HG03469 (cell line): ENCODE measurements around the gene SLC27A4.

Experiments
- ATAC-seq: cut with Tn5 transposase; IDR thresholded peaks from one replicate; pipeline ENCODE4 v1.9.1; 2021; ENCODE audit warnings: mild to moderate bottlenecking, moderate library complexity, moderate number of reproducible peaks; ENCODE audit not compliant: unreplicated experiment

SLC27A4 gene

GRCh38 chr9:128361986-128362646 lies 21.8 kb downstream of the SLC27A4 start:
- ATAC-seq, result no peak

GRCh38 chr9:128362774-128363173 lies 22.4 kb downstream of the SLC27A4 start:
- no peak for ATAC-seq

GRCh38 chr9:128365525-128365924 lies 25.2 kb downstream of the SLC27A4 start:
- ATAC-seq, result no peak

GRCh38 chr9:128369024-128369706 lies 28.8 kb downstream of the SLC27A4 start:
- no peak for ATAC-seq

GRCh38 chr9:128370367-128370751 lies 30.0 kb downstream of the SLC27A4 start:
- no peak for ATAC-seq

- peak; percentile 69 for ATAC-seq
Measured at GRCh38 chr9:128370752-128371629, 30.7 kb downstream of the SLC27A4 start, which contains the start of gene URM1. Gene URM1 (plus strand): TSS chr9:128371374. CDS start chr9:128371381, 7 bp downstream.

- no peak for ATAC-seq
Measured at GRCh38 chr9:128371630-128372117, 31.3 kb downstream of the SLC27A4 start.

- ATAC-seq, result no peak
Measured at GRCh38 chr9:128372188-128372641, 31.9 kb downstream of the SLC27A4 start.

- ATAC-seq, result no peak
Measured at GRCh38 chr9:128372784-128373183, 32.5 kb downstream of the SLC27A4 start.

- ATAC-seq, result no peak
Measured at GRCh38 chr9:128374221-128374675, 33.9 kb downstream of the SLC27A4 start.

- ATAC-seq, result no peak
Measured at GRCh38 chr9:128375865-128376264, 35.5 kb downstream of the SLC27A4 start.

- no peak for ATAC-seq
Measured at GRCh38 chr9:128382261-128382660, 41.9 kb downstream of the SLC27A4 start.

GRCh38 chr9:128383007-128383753 lies 42.9 kb downstream of the SLC27A4 start:
- no peak for ATAC-seq

GRCh38 chr9:128383791-128384190 lies 43.5 kb downstream of the SLC27A4 start:
- ATAC-seq, result no peak

- no peak for ATAC-seq
Measured at GRCh38 chr9:128384801-128385495, 44.6 kb downstream of the SLC27A4 start.

- no peak for ATAC-seq
Measured at GRCh38 chr9:128385496-128386460, 45.5 kb downstream of the SLC27A4 start.

- no peak for ATAC-seq
Measured at GRCh38 chr9:128388150-128388549, 47.8 kb downstream of the SLC27A4 start.

- no peak for ATAC-seq
Measured at GRCh38 chr9:128389395-128390149, 49.2 kb downstream of the SLC27A4 start.
